NCI-H2171 treated with DMSO at 0.1 percent for 48 hours (cell line): ENCODE data around the gene KIF17.

Source experiments
- DNase-seq: peaks from one replicate; lab custom pipeline; 2025; lab: John Stamatoyannopoulos, UW

KIF17 gene

GRCh38 chr1:20625176-20626097 lies 92.4 kb downstream of the KIF17 start:
- DNase-seq = no peak

- DNase-seq = no peak
Measured at GRCh38 chr1:20624709-20625108, 93.1 kb downstream of the KIF17 start.

- no peak for DNase-seq
Measured at GRCh38 chr1:20621012-20621411, 96.8 kb downstream of the KIF17 start.

- no peak for DNase-seq
Measured at GRCh38 chr1:20619999-20620398, 97.8 kb downstream of the KIF17 start.

- no peak for DNase-seq
Measured at GRCh38 chr1:20618550-20618949, 99.3 kb downstream of the KIF17 start.

GRCh38 chr1:20616847-20617487 lies 100.8 kb downstream of the KIF17 start:
- DNase-seq = no peak

GRCh38 chr1:20615946-20616846 lies 101.6 kb downstream of the KIF17 start:
- DNase-seq = no peak

GRCh38 chr1:20614131-20614579 lies 103.7 kb downstream of the KIF17 start:
- no peak for DNase-seq
